SU-DHL-6 (cell line): ENCODE data around the gene SFXN1.

Experiments used
- H2AFZ ChIP-seq: fragments of 200-600 bp; sonication (generic); 2 replicates; pipeline ENCODE4 v1.6.1; 2014; ENCODE audit warnings: low read depth, mild to moderate bottlenecking, moderate library complexity, mixed read lengths, antibody characterized with exemption, low read length; ENCODE audit not compliant: severe bottlenecking
- H3F3A ChIP-seq: fragments of 200-600 bp; shearing (Covaris generic); 2 replicates; pipeline ENCODE4 v1.6.0; 2016; ENCODE audit warnings: antibody characterized with exemption, mild to moderate bottlenecking; ENCODE audit not compliant: insufficient read depth
- H3K27ac ChIP-seq: fragments of 200-600 bp; sonication (generic); 2 replicates; pipeline ENCODE4 v1.5.1; 2016; ENCODE audit warnings: low read depth, mild to moderate bottlenecking, low read length, moderate library complexity, mixed read lengths
- H3K27me3 ChIP-seq: fragments of 200-600 bp; sonication (generic), shearing (Covaris generic); 2 replicates; pipeline ENCODE4 v1.6.0; 2014; ENCODE audit warnings: mild to moderate bottlenecking, low read length
- H3K36me3 ChIP-seq: fragments of 200-600 bp; sonication (generic); 2 replicates; pipeline ENCODE4 v1.6.1; 2014; ENCODE audit warnings: mild to moderate bottlenecking, low read length, mixed read lengths
- H3K4me2 ChIP-seq: fragments of 300-600, 200-600 bp; shearing (Covaris generic), sonication (generic); 2 replicates; pipeline ENCODE4 v1.6.0; 2014; ENCODE audit warnings: low read length, low read depth, mild to moderate bottlenecking; ENCODE audit not compliant: poor library complexity, severe bottlenecking
- H3K4me3 ChIP-seq: fragments of 200-600 bp; sonication (generic); 2 replicates; pipeline ENCODE4 v1.5.1; 2014; ENCODE audit warnings: antibody characterized with exemption, low read length, mild to moderate bottlenecking, mixed read lengths; ENCODE audit not compliant: insufficient read depth, poor library complexity, severe bottlenecking
- H3K79me2 ChIP-seq: fragments of 200-600 bp; sonication (generic); 2 replicates; pipeline ENCODE4 v1.6.1; 2014; ENCODE audit warnings: mild to moderate bottlenecking, low read length, moderate library complexity; ENCODE audit not compliant: insufficient read depth
- H3K9ac ChIP-seq: fragments of 200-600 bp; sonication (generic); 2 replicates; pipeline ENCODE4 v1.7.0; 2014; ENCODE audit warnings: mild to moderate bottlenecking, low read length
- H3K9me2 ChIP-seq: fragments of 200-600 bp; sonication (generic); replicated peaks from 2 replicates; pipeline ENCODE4 v1.6.1; 2014; ENCODE audit warnings: low read length; ENCODE audit not compliant: insufficient read depth
- H3K9me3 ChIP-seq: fragments of 200-600 bp; sonication (generic); 2 replicates; pipeline ENCODE4 v1.6.1; 2014; ENCODE audit warnings: low read length, mixed read lengths; ENCODE audit not compliant: insufficient read depth
- H4K20me1 ChIP-seq: fragments of 200-600 bp; sonication (generic); 2 replicates; pipeline ENCODE4 v1.6.1; 2014; ENCODE audit warnings: low read depth, mild to moderate bottlenecking, antibody characterized with exemption, low read length, moderate library complexity, mixed read lengths
- EZH2phosphoT487 ChIP-seq: fragments of 200-600 bp; sonication (generic), shearing (Covaris generic); conservative IDR thresholded peaks from 2 replicates; pipeline ENCODE4 v1.6.1; 2018; ENCODE audit warnings: mild to moderate bottlenecking, antibody characterized with exemption, low read length, moderate library complexity, mixed read lengths
- TF ChIP-seq, protein P1 (sequence below): fragments of 200-600 bp; sonication (generic); IDR thresholded peaks from one replicate; pipeline ENCODE4 v1.5.1; 2017; ENCODE audit warnings: antibody characterized with exemption, mild to moderate bottlenecking, low read length, moderate library complexity; ENCODE audit not compliant: insufficient read depth, poor library complexity, severe bottlenecking

Gene SFXN1

DNA sequence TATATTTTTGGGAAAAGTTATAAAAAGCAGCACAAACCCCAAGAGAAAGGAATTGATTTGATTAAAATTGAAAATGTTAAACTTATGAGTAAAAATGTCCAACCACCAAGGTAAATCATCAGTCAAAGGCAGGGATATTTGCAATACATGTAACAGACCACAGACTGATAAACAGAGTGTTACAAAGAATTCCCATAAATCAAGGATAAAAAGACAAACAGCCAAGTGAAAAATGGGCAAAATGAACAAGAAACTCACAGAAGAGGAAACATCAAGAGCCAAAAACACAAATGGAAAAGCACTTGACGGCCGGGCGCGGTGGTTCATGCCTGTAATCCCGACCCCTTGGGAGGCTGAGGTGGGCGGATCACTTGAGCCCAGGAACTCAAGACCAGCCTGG is 98.2 kb downstream of the SFXN1 start:
- Histone ChIP-seq H3K4me2 (no peak overlapping the region), H4K20me1 (no peaks in the 10 kb centered on the region), H3K27me3 (0 out of 2 replicates have a peak, but pooled peaks cover 2% of the 10 kb centered on the region), H3K4me3 (no peak overlapping the region), H3K79me2 (no peaks in the 10 kb centered on the region), H2AFZ (no peak overlapping the region), H3F3A (no peaks in the 10 kb centered on the region), H3K27ac (no peak overlapping the region), H3K9me3 (no peaks in the 10 kb centered on the region), H3K36me3 (no peaks in the 10 kb centered on the region), H3K9me2 (no peaks in the 10 kb centered on the region; the same call in 1 of the 2 replicates), H3K9ac (no peak overlapping the region)
- no peak for TF ChIP-seq EZH2phosphoT487
- TF ChIP-seq, protein P1, sequence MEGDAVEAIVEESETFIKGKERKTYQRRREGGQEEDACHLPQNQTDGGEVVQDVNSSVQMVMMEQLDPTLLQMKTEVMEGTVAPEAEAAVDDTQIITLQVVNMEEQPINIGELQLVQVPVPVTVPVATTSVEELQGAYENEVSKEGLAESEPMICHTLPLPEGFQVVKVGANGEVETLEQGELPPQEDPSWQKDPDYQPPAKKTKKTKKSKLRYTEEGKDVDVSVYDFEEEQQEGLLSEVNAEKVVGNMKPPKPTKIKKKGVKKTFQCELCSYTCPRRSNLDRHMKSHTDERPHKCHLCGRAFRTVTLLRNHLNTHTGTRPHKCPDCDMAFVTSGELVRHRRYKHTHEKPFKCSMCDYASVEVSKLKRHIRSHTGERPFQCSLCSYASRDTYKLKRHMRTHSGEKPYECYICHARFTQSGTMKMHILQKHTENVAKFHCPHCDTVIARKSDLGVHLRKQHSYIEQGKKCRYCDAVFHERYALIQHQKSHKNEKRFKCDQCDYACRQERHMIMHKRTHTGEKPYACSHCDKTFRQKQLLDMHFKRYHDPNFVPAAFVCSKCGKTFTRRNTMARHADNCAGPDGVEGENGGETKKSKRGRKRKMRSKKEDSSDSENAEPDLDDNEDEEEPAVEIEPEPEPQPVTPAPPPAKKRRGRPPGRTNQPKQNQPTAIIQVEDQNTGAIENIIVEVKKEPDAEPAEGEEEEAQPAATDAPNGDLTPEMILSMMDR, result no peak
